ENCODE measurements around the gene TMEM140.
"Not testable (repeated sequence)": the region's sequence is repeated elsewhere in the genome, so short reads cannot be mapped to it uniquely, and the experiment has no call there.

The TMEM140 gene
- 22.2 to 142 (median 49.6) reads per million in 18 experiments for total RNA-seq

GRCh38 chr7:135147899-135148721, at the start of gene TMEM140:
TSS of gene TMEM140 (plus strand) at chr7:135148072. CDS start at chr7:135164442, 16,370 bp downstream.
- peak; percentile 83 for DNase-seq

DNA sequence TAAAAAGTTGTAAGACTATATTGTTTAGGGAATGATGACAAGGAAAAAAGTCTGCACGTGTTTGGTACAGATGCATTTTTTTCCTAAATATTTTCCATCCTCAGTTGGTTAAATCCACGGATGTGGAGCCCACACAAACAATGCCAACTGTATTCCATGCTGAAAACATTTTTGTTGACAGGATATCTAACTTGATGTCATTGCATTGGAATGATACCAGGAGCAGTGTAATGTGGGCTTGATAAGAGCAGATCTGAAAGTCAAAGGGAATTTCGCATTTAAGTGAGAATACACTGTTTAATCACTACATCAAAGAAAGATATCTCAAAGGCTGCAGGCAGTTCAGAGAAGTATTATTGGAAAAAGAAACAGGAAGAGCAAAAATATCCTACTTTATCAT, 49.5 kb upstream of the TMEM140 start:
- DNase-seq = no peak

- DNase-seq = no peak
Observed at GRCh38 chr7:135100856-135101255, 47.0 kb upstream of the TMEM140 start.

- DNase-seq = no peak
Observed at GRCh38 chr7:135102372-135102771, 45.5 kb upstream of the TMEM140 start.

- no peak for DNase-seq
Observed at GRCh38 chr7:135109562-135109961, 38.3 kb upstream of the TMEM140 start.

GRCh38 chr7:135109976-135110375, 37.9 kb upstream of the TMEM140 start:
- no peak for DNase-seq

- DNase-seq = peak in 1 of 2 donors; percentile 6
Observed at GRCh38 chr7:135111379-135111778, 36.5 kb upstream of the TMEM140 start.

DNA sequence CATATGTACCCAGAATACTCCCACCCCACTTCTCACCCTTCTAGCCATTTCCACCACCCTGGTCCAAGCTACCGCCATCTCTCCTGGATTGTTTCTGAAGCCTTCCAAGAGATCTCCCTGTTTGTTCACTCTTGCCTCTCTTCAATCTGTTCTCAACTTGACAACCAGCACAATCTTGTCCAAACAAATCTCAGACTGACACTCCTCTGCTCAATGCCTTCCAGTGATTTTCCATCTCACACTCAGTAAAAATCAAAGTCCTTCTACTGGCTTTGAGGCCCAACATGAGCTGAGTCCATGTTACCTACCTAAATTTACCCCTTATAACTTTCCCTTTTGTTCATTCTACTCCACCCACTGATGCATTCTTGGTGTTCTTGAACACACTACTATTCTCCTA, 33.2 kb upstream of the TMEM140 start:
- no peak for DNase-seq

DNA sequence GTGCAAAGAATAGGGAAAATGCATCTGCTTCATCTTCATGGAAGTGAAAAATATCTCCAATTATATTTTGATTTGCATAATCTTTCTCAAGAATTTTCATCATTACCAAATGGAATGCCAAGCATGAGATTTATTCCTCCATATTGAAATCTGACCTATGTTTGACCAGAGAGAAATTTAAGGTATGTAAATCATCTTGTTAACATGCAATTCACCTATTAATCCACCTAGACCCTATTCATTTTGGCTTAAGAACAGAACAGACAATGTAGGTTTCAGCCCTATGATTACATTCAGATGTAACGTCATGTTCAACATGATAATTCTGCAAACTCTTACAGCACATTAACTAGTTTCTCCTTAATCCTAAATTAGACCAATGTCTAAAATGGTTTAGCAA, 30.8 kb upstream of the TMEM140 start:
- no peak for DNase-seq

DNA sequence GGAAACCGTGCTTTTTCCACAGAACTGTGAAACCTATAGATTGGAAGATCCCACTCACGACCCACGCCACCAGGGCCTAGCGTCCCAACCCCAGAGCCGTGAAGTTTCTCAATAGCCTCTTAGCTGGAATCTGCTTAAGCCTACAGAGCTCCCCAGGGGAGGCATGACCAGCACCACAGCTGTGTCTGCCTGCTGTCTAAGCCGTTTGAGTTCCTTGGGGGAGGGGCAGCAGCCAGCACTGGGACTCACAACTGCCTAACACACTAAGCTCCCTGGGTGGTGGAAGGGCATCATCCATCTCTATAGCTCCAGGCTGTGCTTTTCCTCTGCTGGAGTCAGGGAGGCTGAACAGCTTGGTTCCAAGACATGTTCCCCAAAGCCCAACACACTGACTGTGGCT, 26.0 kb upstream of the TMEM140 start:
- no peak for DNase-seq

GRCh38 chr7:135124631-135125030, 23.2 kb upstream of the TMEM140 start:
- not testable (repeated sequence) for DNase-seq

DNA sequence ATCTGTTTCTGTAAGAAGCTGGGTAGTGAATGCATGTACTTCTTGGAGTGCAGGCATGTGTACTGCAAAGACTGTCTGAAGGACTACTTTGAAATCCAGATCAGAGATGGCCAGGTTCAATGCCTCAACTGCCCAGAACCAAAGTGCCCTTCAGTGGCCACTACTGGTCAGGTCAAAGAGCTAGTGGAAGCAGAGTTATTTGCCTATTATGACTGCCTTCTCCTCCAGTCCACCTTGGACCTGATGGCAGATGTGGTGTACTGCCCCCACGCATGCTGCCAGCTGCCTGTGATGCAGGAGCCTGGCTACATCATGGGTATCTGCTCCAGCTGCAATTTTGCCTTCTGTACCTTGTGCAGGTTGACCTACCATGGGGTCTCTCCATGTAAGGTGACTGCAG, 18.9 kb upstream of the TMEM140 start:
- no peak for DNase-seq

DNA sequence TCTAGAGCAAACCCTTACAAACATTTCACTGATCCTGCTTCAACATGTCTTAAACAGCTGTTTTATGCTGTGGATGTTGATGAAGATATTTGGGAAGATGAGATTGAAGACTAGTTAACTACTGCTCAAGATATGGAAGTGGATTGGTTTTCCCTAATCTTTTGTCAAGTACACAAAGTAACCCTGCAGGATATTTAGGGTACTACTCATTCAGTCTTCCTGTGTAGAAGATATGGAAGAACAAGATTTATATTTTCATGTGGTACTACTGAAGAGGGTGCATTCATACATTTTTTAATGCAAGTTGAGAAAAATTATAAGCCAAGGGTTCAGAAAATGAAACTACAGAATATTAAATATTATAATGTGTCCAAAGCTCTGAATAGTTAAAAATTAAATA, 18.3 kb upstream of the TMEM140 start:
- DNase-seq = no peak

DNA sequence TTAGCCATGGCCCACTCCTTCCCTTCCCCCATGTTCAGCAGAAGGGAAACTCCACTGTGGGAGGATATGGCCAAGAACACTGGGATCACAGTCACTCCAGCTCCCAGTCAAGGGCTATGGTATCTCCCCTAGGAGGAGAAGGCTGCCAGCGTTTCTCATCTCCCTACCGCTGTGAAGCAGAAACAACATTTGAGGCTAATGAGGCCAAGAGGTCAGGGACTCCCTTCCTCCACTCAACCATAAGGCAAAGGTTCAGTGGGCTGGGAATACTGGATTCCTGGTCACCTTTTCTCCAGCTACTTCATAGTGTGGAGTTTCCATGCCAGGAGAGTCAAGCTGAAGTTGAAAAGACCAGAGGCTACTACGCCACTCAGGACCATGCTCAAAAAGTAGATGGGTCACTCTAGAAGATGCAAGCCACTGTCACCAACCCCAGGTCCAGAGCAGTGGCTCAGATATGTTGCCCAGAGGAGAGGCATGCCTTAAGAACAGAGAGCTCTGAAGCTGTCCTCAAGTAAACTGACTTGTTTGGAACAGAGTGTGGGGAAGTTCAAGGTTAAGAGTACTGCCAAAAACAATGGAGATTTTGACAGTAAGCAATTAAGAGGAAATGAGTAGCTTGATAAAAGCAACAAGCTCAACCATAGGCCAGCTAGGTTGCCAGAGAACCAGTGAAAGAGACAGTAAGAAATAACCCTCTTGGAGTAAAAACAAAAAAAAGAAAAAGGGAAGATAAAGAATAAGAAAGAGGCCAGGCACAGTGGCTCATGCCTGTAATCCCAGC, 3.8 kb upstream of the TMEM140 start:
- DNase-seq = no peak

GRCh38 chr7:135147341-135147898, 452 bp upstream of the TMEM140 start:
- DNase-seq = peak; percentile 67 to 72

- DNase-seq = peak; percentile 76 to 83
Observed at GRCh38 chr7:135150072-135150782, 2.4 kb downstream of the TMEM140 start.

DNA sequence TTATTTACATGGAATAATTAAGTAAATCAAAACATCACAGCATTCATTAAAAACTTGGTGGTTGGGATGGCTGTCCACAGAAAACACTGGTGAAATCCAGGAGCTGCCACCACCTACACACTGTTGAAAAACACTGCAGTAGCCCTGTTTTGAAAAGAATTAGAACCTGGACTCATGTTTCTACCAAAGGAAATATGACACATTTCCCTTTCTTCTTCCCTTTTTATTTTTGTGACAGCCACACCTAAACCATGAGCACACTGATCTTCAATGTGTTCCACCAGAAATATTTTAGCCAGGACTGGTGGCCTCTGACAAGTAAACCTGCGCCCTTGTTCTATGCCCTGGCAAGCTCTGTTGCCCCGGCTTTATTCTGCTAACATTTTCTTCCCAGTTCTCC, 3.3 kb downstream of the TMEM140 start:
- peak; percentile 23 to 52 for DNase-seq

- DNase-seq = peak; percentile 90 to 94
Observed at GRCh38 chr7:135151533-135151932, 3.7 kb downstream of the TMEM140 start.

DNA sequence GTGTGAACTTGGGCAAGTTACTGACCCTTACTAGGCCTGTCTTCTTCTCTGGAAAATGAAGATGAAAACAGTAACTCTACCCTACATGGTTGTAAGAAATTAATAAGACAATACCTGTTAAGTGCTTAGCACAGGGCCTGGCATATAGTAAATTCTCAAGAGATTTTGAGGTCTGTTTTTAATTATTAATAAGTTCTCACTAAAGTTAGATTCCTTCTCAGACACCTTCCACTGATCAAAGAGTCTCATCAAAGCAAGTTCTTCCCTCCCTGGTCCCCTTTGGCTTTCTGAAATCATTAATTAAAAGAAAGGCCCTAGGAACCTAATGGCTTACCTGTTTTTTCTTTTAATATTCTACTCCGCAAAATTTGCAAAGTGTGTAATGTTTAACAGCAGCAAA, 4.6 kb downstream of the TMEM140 start:
- no peak for DNase-seq

DNA sequence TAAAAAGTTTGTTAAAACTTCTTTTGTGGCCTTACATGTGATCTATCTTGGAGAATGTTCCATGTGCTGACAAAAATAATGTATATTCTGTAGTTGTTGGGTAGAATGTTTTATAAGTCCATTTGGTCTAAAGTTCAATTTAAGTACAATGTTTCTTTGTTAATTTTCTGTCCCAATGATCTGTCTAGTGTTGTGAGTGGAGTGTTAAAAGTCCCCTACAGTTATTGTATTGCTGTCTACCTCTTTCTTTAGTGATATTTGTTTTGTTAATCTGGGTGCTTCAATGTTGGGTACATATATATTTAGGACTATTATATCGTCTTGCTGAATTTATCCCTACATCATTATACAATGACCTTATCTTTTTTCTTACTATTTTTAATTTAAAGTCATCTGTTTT, 6.9 kb downstream of the TMEM140 start:
- no peak for DNase-seq

DNA sequence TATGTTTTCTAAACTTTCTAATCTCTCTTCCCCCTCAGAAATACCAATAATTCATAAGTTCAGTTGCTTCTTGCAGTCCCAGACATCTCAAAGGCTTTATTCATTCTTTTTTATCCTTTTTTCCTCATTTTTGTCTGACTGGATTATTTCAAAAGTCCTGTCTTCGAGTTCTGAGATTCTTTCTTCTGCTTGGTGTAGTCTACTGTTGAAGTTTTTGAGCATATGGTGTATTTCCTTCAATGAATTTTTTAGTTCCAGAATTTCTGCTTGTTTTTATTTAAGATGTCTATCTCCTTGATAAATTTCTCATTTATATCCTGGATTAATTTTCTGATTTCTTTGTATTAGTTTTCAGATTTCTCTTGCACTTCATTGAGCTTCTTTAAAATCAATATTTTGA, 8.4 kb downstream of the TMEM140 start:
- no peak for DNase-seq

- DNase-seq = no peak
Observed at GRCh38 chr7:135158141-135158655, 10.3 kb downstream of the TMEM140 start.

- DNase-seq = no peak
Observed at GRCh38 chr7:135158874-135159273, 11.0 kb downstream of the TMEM140 start.
